ENCODE results near the gene BLOC1S5.

- TF ChIP-seq CTCF (conservative IDR thresholded peaks at IDR 0.05; ENCODE audit: low read length) = no peak
- TF ChIP-seq EZH2phosphoT487 (IDR thresholded peaks at IDR 0.05; ENCODE audit: borderline replicate concordance, low read depth, low read length) = no peak
Measured at GRCh38 chr6:8000188-8000596, 64.0 kb downstream of the BLOC1S5 start.

All from OCI-LY7 (cell line).